ENCODE measurements around the gene SH3GL1.

DNA sequence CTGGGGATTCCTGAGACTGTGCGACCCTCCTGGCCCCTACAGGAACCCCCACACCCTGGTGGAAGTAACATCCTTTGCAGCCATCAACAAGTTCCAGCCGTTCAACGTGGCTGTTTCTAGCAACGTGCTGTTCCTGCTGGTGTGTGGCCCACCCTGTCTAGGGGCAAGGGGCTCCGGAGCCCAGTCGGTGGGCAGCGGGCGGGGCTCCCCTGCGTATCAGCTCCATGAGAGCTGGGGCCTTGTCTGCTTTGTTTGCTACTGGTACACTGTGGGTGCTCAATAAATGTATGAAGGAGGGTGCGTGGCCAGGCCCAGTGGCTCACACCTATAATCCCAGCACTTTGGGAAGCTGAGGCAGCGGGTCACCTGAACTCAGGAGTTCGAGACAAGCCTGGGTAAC lies 46.1 kb downstream of the SH3GL1 start:
- TF ChIP-seq POLR2AphosphoS5 (IDR thresholded peaks at IDR 0.05; ENCODE audit: low read depth, low read length) (no peak), POLR2A (IDR thresholded peaks at IDR 0.05; ENCODE audit: low read depth, low read length) (no peak), TAF1 (IDR thresholded peaks at IDR 0.05; ENCODE audit: low read depth, low read length) (no peak)
